Measurements from ENCODE around the gene BEND6.

BEND6 gene

GRCh38 chr6:56954403-56955170 is at the start of gene BEND6:
Gene BEND6 (plus strand): TSS chr6:56955107. CDS start chr6:56981811, 26,704 bp downstream.
- peak; percentile 37 to 49 for DNase-seq

- DNase-seq, result no peak
Measured at GRCh38 chr6:56905378-56905777, 49.5 kb upstream of the BEND6 start.

- DNase-seq, result no peak
Measured at GRCh38 chr6:56906752-56907151, 48.2 kb upstream of the BEND6 start.

GRCh38 chr6:56909115-56909907 is 45.6 kb upstream of the BEND6 start:
- no peak for DNase-seq

- no peak for DNase-seq
Measured at GRCh38 chr6:56911847-56912246, 43.1 kb upstream of the BEND6 start.

- DNase-seq, result no peak
Measured at GRCh38 chr6:56913285-56914074, 41.4 kb upstream of the BEND6 start.

- no peak for DNase-seq
Measured at GRCh38 chr6:56914798-56915658, 39.9 kb upstream of the BEND6 start.

- DNase-seq, result no peak
Measured at GRCh38 chr6:56915832-56916231, 39.1 kb upstream of the BEND6 start.

GRCh38 chr6:56916849-56917551 is 37.9 kb upstream of the BEND6 start:
- no peak for DNase-seq

GRCh38 chr6:56922645-56923044 is 32.3 kb upstream of the BEND6 start:
- DNase-seq, result no peak

GRCh38 chr6:56923565-56923964 is 31.3 kb upstream of the BEND6 start:
- DNase-seq, result no peak

GRCh38 chr6:56927538-56928453 is 27.1 kb upstream of the BEND6 start:
- no peak for DNase-seq

GRCh38 chr6:56930846-56931245 is 24.1 kb upstream of the BEND6 start:
- no peak for DNase-seq

- DNase-seq, result no peak
Measured at GRCh38 chr6:56932910-56933477, 21.9 kb upstream of the BEND6 start.

GRCh38 chr6:56933650-56934049 is 21.3 kb upstream of the BEND6 start:
- no peak for DNase-seq

GRCh38 chr6:56934876-56935275 is 20.0 kb upstream of the BEND6 start:
- no peak for DNase-seq

GRCh38 chr6:56936466-56936865 is 18.4 kb upstream of the BEND6 start:
- no peak for DNase-seq

GRCh38 chr6:56938649-56939191 is 16.2 kb upstream of the BEND6 start:
- DNase-seq, result peak in 1 of 2 donors; percentile 21

GRCh38 chr6:56940463-56940862 is 14.4 kb upstream of the BEND6 start:
- DNase-seq, result no peak

- no peak for DNase-seq
Measured at GRCh38 chr6:56940977-56941376, 13.9 kb upstream of the BEND6 start.
